Measurements from ENCODE around the gene SRSF7.

Gene SRSF7

DNA sequence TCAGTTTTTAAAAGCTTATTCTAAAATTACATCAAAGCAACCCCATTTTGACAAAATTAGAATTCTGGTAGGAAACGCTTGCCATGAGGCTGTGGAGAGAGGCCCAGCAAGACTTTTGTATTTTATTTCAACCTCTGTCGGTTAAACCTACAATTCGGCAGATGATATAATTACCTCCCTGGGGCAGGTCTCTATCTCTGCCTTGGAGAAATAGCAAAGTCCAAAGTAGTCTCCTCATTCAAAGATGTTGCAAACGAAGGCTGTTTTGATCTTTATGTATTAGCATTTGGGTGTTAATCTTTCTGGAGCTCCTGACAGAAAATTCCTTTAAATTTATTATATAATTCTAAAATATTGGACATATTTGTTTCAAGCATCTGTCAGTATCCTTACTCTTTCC lies 49.6 kb downstream of the SRSF7 start:
- Histone ChIP-seq H3K27me3 (ENCODE audit: control insufficient read depth in 1 of 2, insufficient read depth in 2 of 2, low read length in 2 of 2) (no peaks in the 10 kb centered on the region), H3K27ac (ENCODE audit: low read length) (no peak overlapping the region), H3K4me1 (ENCODE audit: control insufficient read depth, insufficient read depth, low read length) (no peaks in the 10 kb centered on the region), H3K9me3 (ENCODE audit: control insufficient read depth in 2 of 2, low read length in 2 of 2) (no peaks in the 10 kb centered on the region), H3K9ac (ENCODE audit: low read length in 2 of 2) (no peak overlapping the region), H3K4me3 (ENCODE audit: low read length in 2 of 2) (no peak overlapping the region), H3K36me3 (ENCODE audit: control insufficient read depth in 2 of 2, insufficient read depth in 2 of 2, low read length in 2 of 2) (no peaks in the 10 kb centered on the region)

DNA sequence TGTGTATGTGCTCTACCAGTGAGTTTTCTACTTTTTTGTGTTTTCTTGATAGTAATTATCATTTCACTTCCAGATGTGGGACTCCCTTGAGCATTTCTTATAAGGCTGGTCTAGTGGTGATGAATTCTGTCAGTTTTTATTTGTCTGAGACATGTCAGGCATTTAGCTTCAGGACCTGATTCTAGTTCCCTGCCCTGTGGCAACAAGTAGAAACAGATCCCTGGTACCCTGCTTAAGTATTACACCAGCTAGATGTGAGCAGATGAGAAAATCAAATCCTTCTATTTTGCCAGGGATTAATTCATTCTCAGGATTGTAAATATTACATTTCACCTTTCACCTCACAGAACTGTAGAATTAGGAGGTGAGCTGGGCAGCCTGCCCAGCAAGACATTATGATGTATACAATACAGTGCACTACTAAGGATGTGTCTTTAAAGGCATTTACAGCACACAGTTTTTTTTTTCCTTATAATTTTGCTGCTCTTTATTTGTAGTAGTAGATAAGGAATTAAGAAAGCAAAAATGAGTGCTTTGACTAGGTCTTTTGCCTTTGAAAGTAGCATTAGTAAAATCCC lies 50.2 kb downstream of the SRSF7 start:
- H3K9ac ChIP-seq (ENCODE audit: low read length in 2 of 2): no peak overlapping the region
- H3K4me1 ChIP-seq (ENCODE audit: control insufficient read depth, insufficient read depth, low read length): no peaks in the 10 kb centered on the region
- no peak overlapping the region for H3K27ac ChIP-seq (ENCODE audit: low read length)
- H3K36me3 ChIP-seq (ENCODE audit: control insufficient read depth in 2 of 2, insufficient read depth in 2 of 2, low read length in 2 of 2): no peaks in the 10 kb centered on the region
- no peaks in the 10 kb centered on the region for H3K9me3 ChIP-seq (ENCODE audit: control insufficient read depth in 2 of 2, low read length in 2 of 2)
- no peak overlapping the region for H3K4me3 ChIP-seq (ENCODE audit: low read length in 2 of 2)
- no peaks in the 10 kb centered on the region for H3K27me3 ChIP-seq (ENCODE audit: control insufficient read depth in 1 of 2, insufficient read depth in 2 of 2, low read length in 2 of 2)

DNA sequence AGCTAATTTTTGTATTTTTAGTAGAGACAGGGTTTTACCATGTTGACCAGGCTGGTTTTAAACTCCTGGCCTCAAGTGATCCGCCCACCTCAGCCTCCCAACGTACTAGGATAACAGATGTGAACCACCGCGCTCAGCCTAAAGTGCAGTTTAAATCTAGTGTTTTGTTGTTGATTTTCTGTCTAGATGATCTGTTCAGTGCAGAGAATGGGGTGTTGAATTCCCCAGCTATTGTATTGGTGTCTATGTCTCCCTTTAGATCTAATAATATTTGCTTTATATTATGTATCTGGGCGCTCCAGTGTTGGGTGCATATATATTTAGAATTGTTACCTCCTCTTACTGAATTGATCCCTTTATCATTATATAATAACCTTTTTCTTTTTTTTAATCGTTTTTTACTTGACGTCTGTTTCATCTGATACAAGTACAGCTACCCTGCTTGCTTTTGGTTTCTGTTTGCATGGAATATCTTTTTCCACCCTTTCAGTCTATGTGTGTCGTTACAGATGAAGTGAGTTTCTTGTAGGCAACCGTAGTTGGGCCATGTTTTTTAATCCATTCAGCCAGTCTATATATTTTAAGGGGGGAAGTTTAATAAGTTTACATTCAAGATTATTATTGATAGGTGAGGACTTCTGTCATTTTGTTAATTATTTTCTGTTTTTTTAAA lies 50.9 kb downstream of the SRSF7 start:
- Histone ChIP-seq H3K4me1 (ENCODE audit: control insufficient read depth, insufficient read depth, low read length) (no peaks in the 10 kb centered on the region), H3K9me3 (ENCODE audit: control insufficient read depth in 2 of 2, low read length in 2 of 2) (no peaks in the 10 kb centered on the region), H3K36me3 (ENCODE audit: control insufficient read depth in 2 of 2, insufficient read depth in 2 of 2, low read length in 2 of 2) (no peaks in the 10 kb centered on the region), H3K27ac (ENCODE audit: low read length) (no peak overlapping the region), H3K4me3 (ENCODE audit: low read length in 2 of 2) (no peak overlapping the region), H3K9ac (ENCODE audit: low read length in 2 of 2) (no peak overlapping the region), H3K27me3 (ENCODE audit: control insufficient read depth in 1 of 2, insufficient read depth in 2 of 2, low read length in 2 of 2) (no peaks in the 10 kb centered on the region)

DNA sequence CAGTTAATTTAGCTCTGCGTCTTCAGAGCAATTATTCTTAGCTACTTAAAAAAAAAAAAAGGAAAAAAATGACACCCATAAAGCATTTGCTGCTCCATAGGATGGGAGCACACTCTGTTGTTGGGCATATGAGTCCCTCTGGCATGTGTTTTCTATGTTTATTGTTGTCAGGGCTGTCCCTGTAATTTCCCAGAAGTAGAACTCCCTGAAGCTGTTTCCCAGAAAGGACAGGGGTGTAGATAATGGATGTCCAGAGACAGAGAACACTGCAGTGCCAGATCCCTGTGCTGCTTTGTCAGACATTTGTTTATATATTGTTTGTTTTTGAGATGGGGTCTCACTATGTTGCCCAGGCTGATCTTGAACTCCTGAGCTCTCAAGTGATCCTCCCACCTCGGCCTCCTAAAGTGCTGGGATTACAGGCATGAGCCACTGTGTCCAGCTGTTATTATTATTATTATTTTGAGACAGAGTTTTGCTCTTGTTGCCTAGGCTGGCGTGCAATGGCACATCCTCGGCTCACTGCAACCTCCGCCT lies 52.6 kb downstream of the SRSF7 start:
- Histone ChIP-seq H3K4me1 (ENCODE audit: control insufficient read depth, insufficient read depth, low read length) (no peaks in the 10 kb centered on the region), H3K27me3 (ENCODE audit: control insufficient read depth in 1 of 2, insufficient read depth in 2 of 2, low read length in 2 of 2) (no peaks in the 10 kb centered on the region), H3K9me3 (ENCODE audit: control insufficient read depth in 2 of 2, low read length in 2 of 2) (no peaks in the 10 kb centered on the region), H3K4me3 (ENCODE audit: low read length in 2 of 2) (no peak overlapping the region), H3K27ac (ENCODE audit: low read length) (no peak overlapping the region), H3K36me3 (ENCODE audit: control insufficient read depth in 2 of 2, insufficient read depth in 2 of 2, low read length in 2 of 2) (no peaks in the 10 kb centered on the region), H3K9ac (ENCODE audit: low read length in 2 of 2) (no peak overlapping the region)

DNA sequence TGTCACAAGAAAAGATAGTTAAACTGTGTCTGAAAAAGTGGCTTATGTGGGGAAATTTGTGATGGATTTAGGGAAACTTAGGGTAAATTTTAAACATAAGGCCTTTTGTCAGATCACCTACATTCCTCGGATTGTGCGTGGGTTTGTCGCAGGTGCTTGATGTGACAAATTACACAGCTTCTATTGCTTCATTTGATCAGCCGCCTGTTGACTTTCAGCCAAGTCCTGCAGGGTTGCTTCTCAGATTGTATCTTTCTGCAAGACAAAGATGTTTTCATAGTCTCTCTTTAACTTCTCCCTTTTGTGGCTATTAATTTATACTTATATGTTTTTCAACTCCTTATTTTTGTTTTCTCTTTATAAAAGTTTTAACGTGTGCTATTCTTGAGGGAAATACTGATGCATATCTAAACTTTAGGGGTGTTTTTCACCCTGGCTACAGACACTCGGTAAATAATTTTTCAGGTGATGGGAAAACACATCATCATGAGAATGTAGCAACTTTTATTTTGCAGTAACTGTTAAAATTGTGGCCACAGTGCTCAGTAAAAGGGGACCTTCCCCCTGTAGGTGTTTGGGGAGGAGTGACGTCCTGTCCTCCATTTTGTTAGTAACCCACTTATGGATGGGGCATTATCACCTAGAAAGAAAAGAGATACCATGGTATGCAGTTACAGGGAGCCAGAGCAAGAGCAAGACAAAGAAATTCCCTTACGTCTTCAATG lies 53.9 kb downstream of the SRSF7 start:
- no peaks in the 10 kb centered on the region for H3K36me3 ChIP-seq (ENCODE audit: control insufficient read depth in 2 of 2, insufficient read depth in 2 of 2, low read length in 2 of 2)
- no peak overlapping the region for H3K9ac ChIP-seq (ENCODE audit: low read length in 2 of 2)
- no peak overlapping the region for H3K4me3 ChIP-seq (ENCODE audit: low read length in 2 of 2)
- H3K27ac ChIP-seq (ENCODE audit: low read length): no peak overlapping the region
- no peaks in the 10 kb centered on the region for H3K4me1 ChIP-seq (ENCODE audit: control insufficient read depth, insufficient read depth, low read length)
- H3K27me3 ChIP-seq (ENCODE audit: control insufficient read depth in 1 of 2, insufficient read depth in 2 of 2, low read length in 2 of 2): no peaks in the 10 kb centered on the region
- H3K9me3 ChIP-seq (ENCODE audit: control insufficient read depth in 2 of 2, low read length in 2 of 2): no peaks in the 10 kb centered on the region
